GM18867 (cell line): Measurements from ENCODE around the gene TRMT1.

Experiments
- ATAC-seq: cut with Tn5 transposase; IDR thresholded peaks from one replicate; pipeline ENCODE4 v1.9.1; 2021; ENCODE audit warnings: mild to moderate bottlenecking, moderate library complexity; ENCODE audit not compliant: unreplicated experiment

The TRMT1 gene

GRCh38 chr19:13127811-13128575, 11.5 kb upstream of the TRMT1 start:
- no peak for ATAC-seq

- no peak for ATAC-seq
Observed at GRCh38 chr19:13127051-13127450, 10.5 kb upstream of the TRMT1 start.

- ATAC-seq, result no peak
Observed at GRCh38 chr19:13122980-13123957, 6.7 kb upstream of the TRMT1 start.

- ATAC-seq, result no peak
Observed at GRCh38 chr19:13122275-13122878, 5.8 kb upstream of the TRMT1 start.

- ATAC-seq, result no peak
Observed at GRCh38 chr19:13121551-13122274, 5.2 kb upstream of the TRMT1 start.

- ATAC-seq, result no peak
Observed at GRCh38 chr19:13120817-13121216, 4.3 kb upstream of the TRMT1 start.

- no peak for ATAC-seq
Observed at GRCh38 chr19:13120031-13120430, 3.5 kb upstream of the TRMT1 start.

GRCh38 chr19:13119627-13120026, 3.1 kb upstream of the TRMT1 start:
- no peak for ATAC-seq

GRCh38 chr19:13118424-13119193, 2.1 kb upstream of the TRMT1 start:
- ATAC-seq, result peak; percentile 9

- peak; percentile 64 for ATAC-seq
Observed at GRCh38 chr19:13117772-13118423, 1.4 kb upstream of the TRMT1 start, which contains the start of gene NACC1. NACC1 (plus strand) TSS chr19:13118264; CDS start chr19:13135208, 16,944 bp downstream.

GRCh38 chr19:13117176-13117771, 734 bp upstream of the TRMT1 start:
- no peak for ATAC-seq

- no peak for ATAC-seq
Observed at GRCh38 chr19:13115936-13116281, 631 bp downstream of the TRMT1 start.

GRCh38 chr19:13112555-13112954, 4.0 kb downstream of the TRMT1 start:
- no peak for ATAC-seq

- ATAC-seq, result no peak
Observed at GRCh38 chr19:13110099-13110610, 6.4 kb downstream of the TRMT1 start.

- ATAC-seq, result no peak
Observed at GRCh38 chr19:13109361-13110098, 7.0 kb downstream of the TRMT1 start.

GRCh38 chr19:13104848-13105711, 11.5 kb downstream of the TRMT1 start:
- ATAC-seq, result no peak

GRCh38 chr19:13104360-13104847, 12.1 kb downstream of the TRMT1 start:
- peak; percentile 28 for ATAC-seq
